GM21825 (cell line): ENCODE data around the gene CLDN14.
A peak's percentile ranks its signal among the peaks of the same experiment; 100 is the strongest.

Experiments
- ATAC-seq: cut with Tn5 transposase; IDR thresholded peaks from one replicate; pipeline ENCODE4 v1.9.1; 2021; ENCODE audit warnings: mild to moderate bottlenecking, moderate library complexity; ENCODE audit not compliant: unreplicated experiment

CLDN14 gene

DNA sequence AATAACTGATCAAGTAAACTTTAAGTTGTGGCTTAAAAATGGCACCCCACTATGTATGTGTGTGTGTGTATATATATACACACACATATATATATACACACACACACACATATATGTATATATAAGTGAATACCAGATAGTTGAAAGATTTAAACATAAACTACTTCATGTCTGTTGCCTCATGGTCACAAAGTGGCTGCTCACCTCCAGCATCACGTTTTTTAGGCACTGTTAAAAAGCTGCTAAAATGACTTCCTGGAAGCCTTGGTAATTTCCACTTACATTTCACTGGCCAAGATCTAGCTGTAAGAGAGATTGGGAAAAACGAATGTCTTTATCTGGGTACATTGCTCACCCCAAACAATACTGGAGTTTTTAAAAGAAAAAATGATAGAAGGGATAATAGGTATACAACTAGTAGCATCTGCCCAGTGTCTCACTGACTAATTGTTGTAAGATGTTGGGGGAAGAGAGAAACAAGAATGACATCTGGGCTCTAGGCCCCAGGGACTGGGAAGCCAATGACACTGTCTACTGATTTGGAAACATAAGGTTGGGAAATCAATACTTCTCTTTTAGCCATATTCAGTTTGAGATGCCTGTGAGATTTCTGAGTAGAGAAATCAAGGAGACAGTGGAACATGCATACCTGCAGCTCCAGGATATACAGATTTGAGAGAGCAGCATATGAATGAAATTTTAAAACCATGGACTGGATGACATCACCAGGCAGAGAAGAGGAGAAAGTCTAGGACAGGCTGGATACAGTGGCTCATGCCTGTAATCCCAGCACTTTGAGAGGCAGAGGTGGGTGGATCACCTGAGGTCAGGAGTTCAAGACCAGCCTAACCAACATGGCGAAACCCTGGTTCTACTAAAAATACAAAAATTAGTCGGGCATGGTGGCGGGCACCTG, 42.8 kb downstream of the CLDN14 start:
- no peak for ATAC-seq

DNA sequence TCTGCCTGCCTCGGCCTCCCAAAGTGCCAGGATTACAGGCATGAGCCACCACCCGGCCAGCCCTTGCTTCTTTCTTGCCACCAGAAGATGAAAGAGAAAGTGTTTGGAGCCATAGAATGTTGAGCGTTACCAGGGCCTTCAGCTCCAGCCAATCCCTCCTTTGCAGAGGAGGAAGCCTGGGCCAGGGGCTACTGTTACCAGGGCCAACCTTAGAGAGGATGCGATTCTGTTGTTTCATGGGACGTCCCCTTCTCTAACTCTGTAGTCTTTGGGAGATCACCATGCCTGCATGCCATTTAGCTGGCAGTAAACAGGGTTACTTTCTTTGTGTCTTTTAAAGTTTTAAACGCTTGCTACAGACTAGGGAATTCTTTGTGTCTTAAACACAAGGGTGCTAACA, 45.8 kb downstream of the CLDN14 start:
- no peak for ATAC-seq

DNA sequence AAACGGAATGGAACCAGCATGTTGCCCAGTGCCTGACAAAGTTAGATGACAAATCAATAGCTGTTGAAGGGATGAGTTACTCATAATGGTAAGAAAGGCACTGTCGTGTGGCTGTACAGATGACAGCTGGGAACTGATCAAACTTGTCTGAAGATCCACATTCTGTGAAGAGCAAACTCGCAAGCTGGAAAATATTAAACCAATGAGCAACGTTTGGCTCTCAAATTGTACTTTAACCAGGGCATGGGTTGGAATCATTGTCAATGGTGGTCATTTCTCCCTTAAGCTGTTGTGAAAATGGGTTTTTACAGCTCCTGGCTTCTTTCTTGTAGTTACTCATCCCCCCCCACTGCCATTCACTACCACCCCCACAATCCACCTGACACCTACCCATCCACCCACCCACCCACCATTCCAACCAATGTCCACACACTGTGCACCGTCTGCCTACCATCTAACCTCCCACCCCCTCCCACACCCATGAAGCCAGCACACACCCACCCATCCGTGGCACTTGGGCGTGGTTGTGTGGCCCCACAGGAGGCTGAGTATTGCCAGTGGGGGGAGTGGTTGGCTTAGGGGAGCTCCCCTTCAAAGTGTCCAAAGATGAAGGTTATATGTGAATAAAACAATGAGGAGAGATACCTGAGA, 46.7 kb downstream of the CLDN14 start:
- ATAC-seq: no peak

DNA sequence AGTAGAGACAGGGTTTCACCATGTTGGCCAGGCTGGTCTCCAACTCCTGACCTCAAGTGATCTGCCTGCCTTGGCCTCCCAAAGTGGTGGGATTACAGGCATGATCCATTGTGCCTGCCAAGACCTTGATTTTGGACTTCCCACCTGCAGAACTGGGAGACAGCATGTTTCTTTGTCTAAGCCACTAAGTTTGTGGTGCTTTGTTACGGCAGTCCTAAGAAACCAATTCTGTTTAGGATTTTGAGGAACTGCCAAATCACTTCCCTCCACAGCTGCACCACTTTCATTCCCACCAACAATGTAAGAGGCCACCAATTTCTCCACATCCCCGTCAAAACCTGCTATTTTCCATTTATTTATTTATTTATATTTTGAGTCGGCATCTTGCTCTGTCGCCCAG, 48.7 kb downstream of the CLDN14 start:
- ATAC-seq: no peak

DNA sequence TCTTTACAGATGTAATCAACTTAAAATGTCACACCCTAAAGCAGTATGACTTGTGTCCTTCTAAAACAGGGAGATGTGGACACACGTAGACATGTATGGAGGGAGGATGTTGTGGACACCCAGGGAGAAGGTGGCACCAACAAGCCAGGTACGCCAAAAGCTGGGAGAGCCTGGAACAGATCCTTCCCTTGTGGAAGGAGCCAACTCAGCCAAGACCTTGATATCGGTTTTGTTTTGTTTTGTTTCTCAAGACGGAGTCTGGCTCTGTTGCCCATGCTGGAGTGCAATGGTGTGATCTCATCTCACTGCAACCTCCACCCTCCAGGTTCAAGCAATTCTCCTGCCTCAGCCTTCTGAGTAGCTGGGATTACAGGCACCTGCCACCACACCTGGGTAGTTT, 49.1 kb downstream of the CLDN14 start:
- no peak for ATAC-seq

DNA sequence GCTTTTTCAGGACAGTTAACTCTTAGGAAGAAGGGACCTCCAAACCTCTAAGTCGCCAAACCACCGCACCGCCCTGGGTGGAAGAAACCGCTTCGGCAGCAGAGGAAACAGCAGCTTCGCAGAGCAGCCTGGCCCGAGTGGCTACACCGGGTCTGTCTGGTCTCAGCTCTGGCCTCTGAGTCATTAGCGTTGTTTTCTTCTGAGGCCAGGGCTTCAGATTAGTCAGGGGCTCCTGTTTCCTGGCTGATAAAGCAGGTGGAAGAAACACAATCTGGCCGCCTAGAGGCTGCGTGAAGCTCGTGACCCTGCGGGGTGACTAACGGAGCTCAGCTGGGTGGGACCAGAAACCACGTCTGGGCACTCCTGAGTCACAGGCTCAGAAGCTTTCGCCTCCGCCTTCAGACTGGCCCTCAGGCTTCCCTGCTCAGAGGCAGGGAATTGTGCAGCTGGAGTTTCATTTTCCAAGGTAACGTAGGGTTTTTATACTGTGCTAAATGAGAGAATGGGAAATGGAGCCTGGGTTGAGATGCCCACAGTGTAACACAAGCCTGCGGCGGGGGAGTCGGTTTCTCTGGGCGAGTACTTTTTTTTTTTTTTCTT, 49.9 kb downstream of the CLDN14 start:
- peak; percentile 89 for ATAC-seq

DNA sequence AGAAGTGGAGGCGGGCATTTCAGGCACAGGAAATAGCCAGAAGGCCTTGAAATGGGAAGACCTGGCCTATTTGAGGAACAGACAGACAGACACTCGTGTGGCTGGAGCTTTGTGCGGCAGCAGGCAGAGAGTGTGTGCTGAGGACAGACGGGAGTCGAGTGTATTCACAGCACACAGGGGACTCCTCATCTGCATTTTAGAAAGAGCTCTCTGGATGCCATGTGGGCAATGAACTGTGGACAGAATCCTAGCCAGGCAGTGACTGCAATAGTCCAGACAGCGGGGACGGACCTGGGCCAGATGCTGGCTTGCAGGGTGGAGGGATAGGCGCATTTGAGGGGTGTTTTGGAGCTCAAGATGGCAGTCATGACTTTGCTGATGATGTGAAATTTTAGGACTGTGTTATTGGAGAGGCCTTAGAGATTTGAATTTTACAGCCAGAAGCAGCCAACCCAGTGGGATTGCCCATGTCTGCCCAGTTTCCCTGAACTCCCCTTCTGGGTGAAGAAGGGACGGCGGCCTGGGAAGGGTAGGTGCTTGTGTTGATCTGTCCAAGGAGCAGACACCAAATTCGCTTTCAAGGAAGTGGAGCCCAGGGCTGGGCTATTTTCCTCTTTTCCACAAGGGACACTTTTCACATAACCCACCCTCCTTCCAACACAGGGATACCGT, 51.0 kb downstream of the CLDN14 start:
- no peak for ATAC-seq

DNA sequence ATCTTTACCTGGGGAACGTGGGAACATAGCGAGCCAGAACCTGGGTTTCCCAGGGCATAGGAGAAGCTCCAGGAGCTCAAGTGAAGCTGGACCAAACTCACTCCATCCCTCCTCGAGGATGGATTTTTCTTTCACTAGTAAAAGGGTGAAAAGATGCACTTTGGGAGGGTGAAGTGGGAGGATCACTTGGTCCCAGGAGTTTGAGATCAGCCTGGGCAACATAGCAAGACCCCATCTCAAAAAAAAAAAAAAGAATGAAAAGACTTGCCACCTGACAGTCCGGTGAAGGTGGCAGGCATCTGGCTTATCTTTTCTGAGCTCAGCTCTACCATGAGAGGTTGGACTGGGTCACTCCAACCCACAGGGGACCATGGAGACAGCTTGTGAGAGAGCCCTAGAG, 52.4 kb downstream of the CLDN14 start:
- ATAC-seq: no peak

DNA sequence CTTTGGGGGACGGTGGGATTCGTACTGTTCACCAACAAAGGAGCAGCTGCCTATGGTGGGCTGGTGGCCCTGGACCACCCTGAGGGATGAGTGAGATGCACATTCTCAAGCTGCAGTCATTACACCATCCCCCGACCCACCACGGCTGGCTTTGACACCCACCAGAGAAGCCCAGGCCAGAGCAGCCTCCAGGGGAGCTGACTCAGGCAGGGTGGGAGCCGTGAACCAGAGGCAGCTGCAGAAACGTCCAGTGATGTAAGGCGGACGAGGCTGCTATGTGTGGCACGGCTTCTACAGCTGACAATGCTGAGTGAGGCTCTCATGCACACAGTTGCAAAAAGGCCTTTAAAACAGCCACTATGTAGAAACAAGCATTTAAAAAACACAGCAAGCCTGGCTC, 54.6 kb downstream of the CLDN14 start:
- ATAC-seq: no peak

DNA sequence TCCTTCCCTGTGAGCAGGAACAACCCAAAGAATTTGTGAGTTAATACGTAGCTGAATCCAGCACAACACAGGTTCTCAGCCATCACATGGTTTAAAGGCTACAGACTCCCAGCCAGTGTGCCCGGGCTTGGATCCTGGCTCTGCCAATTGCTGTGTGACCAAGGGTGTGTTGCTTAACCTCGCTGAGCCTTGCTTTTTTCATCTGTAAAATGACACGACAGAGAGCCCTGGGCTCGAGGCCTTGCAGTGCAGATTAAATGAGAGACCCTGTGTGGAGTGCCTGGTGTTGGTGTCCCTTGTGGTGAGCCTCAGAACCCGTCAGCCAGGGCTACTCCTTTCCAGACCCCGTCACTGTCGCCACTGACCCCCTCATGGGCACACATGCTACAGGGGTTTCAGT, 55.3 kb downstream of the CLDN14 start:
- no peak for ATAC-seq

DNA sequence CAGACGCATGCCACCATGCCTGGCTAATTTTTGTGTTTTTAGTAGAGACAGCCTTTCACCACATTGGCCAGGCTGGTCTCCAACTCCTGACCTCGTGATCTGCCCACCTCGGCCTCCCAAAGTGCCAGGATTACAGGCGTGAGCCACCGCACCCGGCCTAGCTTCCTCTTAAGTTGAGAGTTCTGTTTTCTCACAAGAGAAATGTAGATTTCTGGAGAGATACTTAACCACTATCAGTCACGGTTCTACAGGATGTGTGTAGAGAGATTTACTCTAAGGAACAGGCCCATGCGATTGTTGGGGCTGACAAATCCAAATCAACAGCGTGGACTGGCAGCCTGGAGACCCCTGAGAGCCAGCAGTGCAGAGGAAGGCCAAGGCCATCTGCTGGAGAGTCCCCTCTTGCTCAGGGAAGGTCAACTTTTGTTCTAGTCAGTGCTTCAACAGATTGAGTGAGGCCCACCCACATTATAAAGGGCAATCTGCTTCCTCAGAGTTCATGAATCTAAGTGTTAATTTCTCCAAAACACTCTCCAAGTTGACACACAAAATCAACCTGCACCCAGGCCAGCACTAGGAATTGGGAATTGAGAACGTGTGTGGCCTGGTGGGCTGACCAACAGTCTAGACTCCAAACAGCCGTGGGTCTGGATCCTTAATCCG, 56.0 kb downstream of the CLDN14 start:
- ATAC-seq: no peak

DNA sequence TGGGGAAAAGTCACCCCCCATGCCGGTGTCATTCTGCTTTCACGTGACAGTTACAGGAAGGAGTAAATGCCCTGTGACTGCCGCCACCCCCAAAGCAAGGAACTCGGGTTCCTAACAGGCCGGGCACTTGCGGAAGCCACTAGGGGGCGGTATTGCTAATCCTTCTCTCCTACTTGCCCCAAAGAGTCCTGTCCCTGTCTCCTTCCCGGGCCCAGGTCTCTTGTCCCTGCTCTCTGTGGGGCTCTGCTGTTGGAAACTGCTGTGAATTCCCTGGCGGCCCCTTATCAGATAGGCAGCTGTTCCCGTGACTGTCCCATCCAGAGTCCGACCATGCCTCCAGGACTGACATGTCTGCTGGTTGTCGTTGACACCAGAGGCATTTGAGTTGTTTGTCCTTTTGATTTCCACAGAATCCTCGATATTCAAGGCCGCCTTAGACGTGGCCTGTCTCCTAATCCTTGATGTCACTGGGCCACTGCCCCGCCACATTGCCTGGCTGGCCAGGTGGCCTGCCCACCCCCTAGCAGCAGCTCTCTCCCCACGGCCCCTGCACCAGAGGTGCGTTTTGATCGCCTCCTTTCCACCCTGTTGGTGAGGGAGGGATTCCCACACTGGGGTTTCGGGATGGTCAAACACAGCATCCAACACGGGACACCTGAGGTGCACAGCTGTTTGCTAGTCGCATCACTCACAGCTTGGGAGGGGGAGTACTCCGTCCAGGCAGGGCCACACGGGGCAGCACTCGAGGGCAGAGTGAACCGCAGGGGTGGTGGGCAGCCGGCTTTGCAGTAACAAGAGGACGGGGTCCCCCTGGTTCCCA, 57.4 kb downstream of the CLDN14 start:
- no peak for ATAC-seq

DNA sequence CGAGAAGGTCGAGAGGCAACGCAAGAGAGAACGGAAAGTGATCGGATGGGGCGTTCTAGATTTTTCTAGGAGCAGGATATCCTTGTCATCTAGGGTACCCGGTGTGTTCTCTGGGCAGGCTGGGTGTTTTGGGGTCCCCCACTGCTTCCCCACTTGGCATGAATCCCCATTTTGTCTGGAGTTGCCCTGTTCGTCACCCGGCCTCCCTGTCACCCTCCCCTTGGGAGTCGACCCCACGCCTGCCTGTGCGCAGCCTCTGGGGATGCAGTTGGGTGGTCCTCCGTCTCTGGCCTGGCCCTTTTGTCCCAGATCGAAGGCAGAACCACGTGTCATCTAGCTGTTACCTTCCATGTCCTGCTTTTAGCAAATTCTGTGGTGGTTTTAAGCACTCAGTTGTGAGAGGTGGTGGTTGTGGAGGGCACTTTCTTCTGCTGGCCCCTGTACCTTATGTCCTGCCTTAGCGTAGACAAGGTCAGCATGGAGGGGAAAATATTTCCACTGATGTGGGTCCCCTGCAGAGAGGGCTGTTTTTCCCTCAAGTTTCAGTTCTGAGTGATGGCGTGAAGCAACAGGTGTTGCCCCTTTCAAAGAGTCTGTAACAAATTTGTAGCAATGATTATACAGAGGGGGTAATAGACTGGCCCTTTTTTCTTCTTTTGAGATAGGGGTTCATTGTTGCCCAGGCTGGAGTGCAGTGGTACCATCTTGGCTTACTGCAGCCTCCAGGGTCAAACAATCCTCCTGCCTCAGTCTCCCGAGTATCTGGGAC, 59.2 kb downstream of the CLDN14 start:
- ATAC-seq: no peak

DNA sequence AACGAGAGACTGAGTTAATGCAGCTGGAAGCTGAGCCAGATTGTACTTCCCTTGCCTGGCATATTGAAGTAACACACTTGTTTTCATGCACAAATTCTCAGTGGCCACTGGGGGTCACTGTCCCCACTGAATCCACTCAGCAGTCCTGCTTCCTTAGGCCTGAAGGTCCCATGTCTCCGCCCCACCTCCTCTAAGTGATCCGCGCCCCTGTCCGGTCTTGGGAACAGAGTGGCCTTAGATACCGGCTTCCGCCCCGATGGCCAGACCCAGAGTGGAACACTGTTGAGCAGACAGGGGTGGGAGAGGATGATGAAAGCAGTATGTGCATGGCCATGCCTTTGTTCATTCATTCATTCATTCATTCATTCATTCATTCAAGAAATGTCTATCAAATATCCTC, 59.9 kb downstream of the CLDN14 start:
- no peak for ATAC-seq

DNA sequence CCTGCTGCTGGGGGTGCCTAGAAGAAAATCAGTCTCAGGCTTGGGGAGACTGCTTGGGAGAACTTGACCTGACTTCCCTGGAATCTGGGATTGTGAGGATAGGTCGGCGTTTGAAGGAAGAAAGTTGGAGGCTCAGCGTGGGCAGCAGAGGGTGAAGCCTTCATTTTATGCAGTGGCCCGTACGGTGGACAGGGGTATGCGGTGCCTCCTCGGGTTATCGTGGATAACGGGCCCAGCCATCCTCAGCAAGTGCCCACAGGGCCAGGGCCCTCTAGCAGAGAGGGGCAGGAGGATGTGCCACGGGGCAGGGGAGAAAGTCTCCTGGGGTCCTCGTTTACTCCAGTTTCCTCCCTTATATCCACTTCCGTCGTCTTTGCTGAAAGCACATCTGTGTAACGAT, 60.7 kb downstream of the CLDN14 start:
- ATAC-seq: no peak

DNA sequence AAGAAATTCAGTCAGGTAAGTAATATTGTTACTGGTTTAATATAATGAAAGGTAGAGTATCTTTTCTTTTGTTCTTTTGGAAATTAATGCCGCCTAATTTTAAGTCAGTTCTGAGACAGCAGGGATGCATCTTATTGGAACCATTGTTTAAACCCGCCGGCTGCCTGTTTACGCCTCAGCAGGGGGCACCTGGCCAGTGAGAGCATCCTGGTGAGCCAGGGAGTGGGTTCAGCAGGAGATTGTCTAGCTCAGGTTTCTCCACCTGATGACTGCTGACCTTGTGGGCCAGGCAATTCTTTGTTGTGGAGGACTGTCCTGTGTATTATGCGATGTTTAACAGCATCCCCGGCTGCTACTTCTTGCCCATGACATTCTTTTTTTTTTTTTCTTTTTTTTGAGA, 64.5 kb downstream of the CLDN14 start:
- ATAC-seq: no peak

DNA sequence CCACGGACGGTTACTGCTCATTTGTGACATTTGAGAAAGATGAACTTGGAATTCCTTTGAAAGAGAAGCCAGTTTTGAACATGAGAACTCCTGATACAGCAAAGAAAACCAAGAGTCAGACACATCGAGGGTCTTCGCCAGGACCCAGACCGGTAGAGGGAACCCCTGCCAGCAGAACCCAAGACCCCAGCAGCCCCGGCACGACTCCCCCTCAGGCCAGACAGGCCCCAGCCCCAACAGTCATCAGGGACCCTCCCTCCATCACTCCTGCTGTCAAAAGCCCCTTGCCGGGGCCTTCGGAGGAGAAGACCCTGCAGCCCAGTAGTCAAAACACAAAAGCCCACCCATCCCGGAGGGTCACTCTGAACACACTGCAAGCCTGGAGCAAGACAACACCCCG, 67.0 kb downstream of the CLDN14 start:
- no peak for ATAC-seq

DNA sequence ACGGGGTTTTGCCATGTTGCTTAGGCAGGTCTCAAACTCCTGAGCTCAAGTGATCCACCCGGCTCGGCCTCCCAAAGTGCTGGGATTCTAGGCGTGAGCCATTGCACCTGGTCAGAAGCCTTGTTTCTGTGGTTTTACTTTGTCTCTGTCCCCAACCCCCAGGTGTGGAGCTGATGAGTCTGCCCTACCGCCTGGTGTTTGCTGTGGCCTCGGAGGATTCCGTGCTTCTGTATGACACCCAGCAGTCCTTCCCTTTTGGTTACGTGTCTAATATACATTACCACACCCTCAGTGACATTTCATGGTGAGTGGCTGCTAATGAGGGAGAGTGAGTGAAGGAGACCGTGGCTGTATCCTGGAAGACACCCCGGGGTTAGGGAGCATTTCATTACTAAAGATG, 68.6 kb downstream of the CLDN14 start:
- no peak for ATAC-seq
